ENCODE measurements around the gene ELOB. TPM values are rescaled to one million over a fixed set of nuclear protein-coding genes. Genes with fewer than 3 reads are reported as not detected.

The ELOB gene
- total and polyA plus RNA-seq, 2 of the 13 experiments (the other 11 are each of a cell fraction or from before 2014, with no cell fraction given): 208 to 225 TPM

GRCh38 chr16:2777231-2777902 lies at the start of gene ELOB (continued):
- TF ChIP-seq ZNF142 (CRISPR knock-in tag; IDR thresholded peaks at IDR 0.05) (no peak), EHMT2 (IDR thresholded peaks at IDR 0.05; ENCODE audit: borderline replicate concordance, low read depth, low read length) (no peak), MEF2D (CRISPR knock-in tag; IDR thresholded peaks at IDR 0.05) (0 out of 2 replicates have a peak, but pooled peaks have one; percentile 18), IRF1 (CRISPR knock-in tag; IDR thresholded peaks at IDR 0.05; ENCODE audit: low read depth) (no peak), ZNF761 (CRISPR knock-in tag; conservative IDR thresholded peaks at IDR 0.05) (peak; percentile 67; the same call in 1 of the 2 replicates), ZNF777 (CRISPR knock-in tag; IDR thresholded peaks at IDR 0.05) (no peak), ARNT2 (CRISPR knock-in tag; IDR thresholded peaks at IDR 0.05; ENCODE audit: low read depth) (peak; percentile 44; the same call in 1 of the 2 replicates), AKNA (CRISPR knock-in tag; IDR thresholded peaks at IDR 0.05; ENCODE audit: borderline replicate concordance) (no peak), ZBTB25 (CRISPR knock-in tag; IDR thresholded peaks at IDR 0.05) (no peak; the same call in 1 of the 2 replicates), ZNF414 (CRISPR knock-in tag; IDR thresholded peaks at IDR 0.05) (no peak), NFYC (CRISPR knock-in tag; IDR thresholded peaks at IDR 0.05) (no peak), CTCF (CRISPR knock-in tag; IDR thresholded peaks at IDR 0.05) (no peak)

All from HepG2 (cell line).